GM19324 (cell line): ENCODE data around the gene FRMD4B.
"Not testable (repeated sequence)": the region's sequence is repeated elsewhere in the genome, so short reads cannot be mapped to it uniquely, and the experiment has no call there.

Experiments
- ATAC-seq: cut with Tn5 transposase; IDR thresholded peaks from one replicate; pipeline ENCODE4 v1.9.1; 2021; ENCODE audit warnings: mild to moderate bottlenecking, moderate library complexity; ENCODE audit not compliant: unreplicated experiment, low FRiP score

Gene FRMD4B

GRCh38 chr3:69292185-69292584, 93.7 kb downstream of the FRMD4B start:
- ATAC-seq, result no peak

GRCh38 chr3:69290430-69290829, 95.5 kb downstream of the FRMD4B start:
- no peak for ATAC-seq

- no peak for ATAC-seq
Observed at GRCh38 chr3:69290006-69290405, 95.9 kb downstream of the FRMD4B start.

- no peak for ATAC-seq
Observed at GRCh38 chr3:69288161-69288895, 97.6 kb downstream of the FRMD4B start.

- no peak for ATAC-seq
Observed at GRCh38 chr3:69283913-69284611, 101.8 kb downstream of the FRMD4B start.

- ATAC-seq, result no peak
Observed at GRCh38 chr3:69283496-69283895, 102.4 kb downstream of the FRMD4B start.

GRCh38 chr3:69282181-69282580, 103.7 kb downstream of the FRMD4B start:
- ATAC-seq, result no peak

- not testable (repeated sequence) for ATAC-seq
Observed at GRCh38 chr3:69277403-69277802, 108.5 kb downstream of the FRMD4B start.

GRCh38 chr3:69276884-69277283, 109.0 kb downstream of the FRMD4B start:
- no peak for ATAC-seq

- not testable (repeated sequence) for ATAC-seq
Observed at GRCh38 chr3:69276191-69276590, 109.7 kb downstream of the FRMD4B start.

- ATAC-seq, result no peak
Observed at GRCh38 chr3:69273896-69274295, 112.0 kb downstream of the FRMD4B start.

- ATAC-seq, result no peak
Observed at GRCh38 chr3:69272556-69272955, 113.3 kb downstream of the FRMD4B start.

- ATAC-seq, result no peak
Observed at GRCh38 chr3:69271098-69271497, 114.8 kb downstream of the FRMD4B start.

GRCh38 chr3:69266585-69266984, 119.3 kb downstream of the FRMD4B start:
- no peak for ATAC-seq

- not testable (repeated sequence) for ATAC-seq
Observed at GRCh38 chr3:69266071-69266470, 119.8 kb downstream of the FRMD4B start.

GRCh38 chr3:69260843-69261405, 125.0 kb downstream of the FRMD4B start:
- not testable (repeated sequence) for ATAC-seq

GRCh38 chr3:69260216-69260787, 125.6 kb downstream of the FRMD4B start:
- ATAC-seq, result no peak

- no peak for ATAC-seq
Observed at GRCh38 chr3:69259125-69259524, 126.8 kb downstream of the FRMD4B start.

- ATAC-seq, result no peak
Observed at GRCh38 chr3:69255928-69256327, 130.0 kb downstream of the FRMD4B start.

GRCh38 chr3:69254351-69254750, 131.5 kb downstream of the FRMD4B start:
- ATAC-seq, result no peak

GRCh38 chr3:69252631-69253030, 133.3 kb downstream of the FRMD4B start:
- no peak for ATAC-seq
